HEK293 (cell line): ENCODE data around the gene KCNK4.

ENCODE experiments used
- CTCF ChIA-PET: fragments of 350-600 bp; formaldehyde crosslinking; extraction: SDS; loops from one replicate; lab custom pipeline; 2021; ENCODE audit warnings: antibody characterized with exemption; lab: Yijun Ruan, JAX
- POLR2A ChIA-PET: fragments of 300-600 bp; formaldehyde crosslinking; extraction: SDS; loops from one replicate; lab custom pipeline; 2020; ENCODE audit warnings: antibody characterized with exemption, inconsistent platforms; lab: Yijun Ruan, JAX
- H3K27ac ChIP-seq: fragments of 200-500 bp; sonication (Bioruptor generic); 2 replicates; pipeline ENCODE4 v1.5.1; 2014; ENCODE audit warnings: low read depth, low read length, control low read depth, inconsistent platforms; ENCODE audit errors: extremely low read depth
- H3K36me3 ChIP-seq, 2 experiments: fragments of 200-500 bp in 1 of 2; sonication (Bioruptor generic) in 1 of 2; 1 replicate in 1 of 2; 2 replicates in 1 of 2; pipeline ENCODE4 v1.5.1; 2014 to 2017; ENCODE audit warnings: inconsistent platforms in 2 of 2, low read length in 2 of 2; ENCODE audit not compliant: control insufficient read depth in 2 of 2, insufficient read depth in 1 of 2
- H3K4me1 ChIP-seq: fragments of 200-500 bp; sonication (Bioruptor generic); 2 replicates; pipeline ENCODE4 v1.5.1; 2014; ENCODE audit warnings: mild to moderate bottlenecking, low read length, inconsistent platforms; ENCODE audit not compliant: control insufficient read depth, insufficient read depth
- H3K4me3 ChIP-seq: 2 replicates; pipeline ENCODE4 v1.5.1; 2011; ENCODE audit warnings: low read depth, mild to moderate bottlenecking, control low read depth, low read length, moderate library complexity
- H3K9me3 ChIP-seq: fragments of 200-500 bp; sonication (Bioruptor generic); 2 replicates; pipeline ENCODE4 v1.5.1; 2014; ENCODE audit warnings: low read depth, low read length, inconsistent platforms; ENCODE audit not compliant: control insufficient read depth, insufficient read depth
- BCL6B ChIP-seq: fragments of 450-650 bp; formaldehyde crosslinking; IDR thresholded peaks from 2 replicates; pipeline ENCODE4 v1.5.1; 2017; ENCODE audit warnings: missing biosample characterization, missing genetic modification characterization
- ELK4 ChIP-seq: IDR thresholded peaks from 2 replicates; pipeline ENCODE4 v1.6.1; 2011; ENCODE audit warnings: mild to moderate bottlenecking, low read depth, low read length, borderline replicate concordance
- HOXC10 ChIP-seq: sonication (generic); formaldehyde crosslinking; IDR thresholded peaks from 2 replicates; pipeline ENCODE4 v1.8.1; 2023; ENCODE audit warnings: mild to moderate bottlenecking, missing genetic modification reagents
- KLF7 ChIP-seq: fragments of 450-650 bp; formaldehyde crosslinking; IDR thresholded peaks from 2 replicates; pipeline ENCODE4 v1.5.1; 2016; ENCODE audit warnings: missing biosample characterization, missing genetic modification characterization, borderline replicate concordance
- KLF8 ChIP-seq: fragments of 450-650 bp; formaldehyde crosslinking; IDR thresholded peaks from 2 replicates; pipeline ENCODE4 v1.5.1; 2016; ENCODE audit warnings: missing biosample characterization, missing genetic modification characterization
- KLF9 ChIP-seq: fragments of 450-650 bp; formaldehyde crosslinking; IDR thresholded peaks from 2 replicates; pipeline ENCODE4 v1.5.1; 2016; ENCODE audit warnings: missing biosample characterization, missing genetic modification characterization, low read depth
- PATZ1 ChIP-seq: fragments of 450-650 bp; formaldehyde crosslinking; IDR thresholded peaks from 2 replicates; pipeline ENCODE4 v1.5.1; 2016; ENCODE audit warnings: missing biosample characterization, missing genetic modification characterization
- ZBTB10 ChIP-seq: fragments of 450-650 bp; formaldehyde crosslinking; IDR thresholded peaks from 2 replicates; pipeline ENCODE4 v1.5.1; 2016; ENCODE audit warnings: missing biosample characterization, missing genetic modification characterization
- ZBTB20 ChIP-seq: fragments of 450-650 bp; formaldehyde crosslinking; IDR thresholded peaks from 2 replicates; pipeline ENCODE4 v1.5.1; 2016; ENCODE audit warnings: missing biosample characterization, missing genetic modification characterization
- ZBTB8A ChIP-seq: fragments of 450-650 bp; formaldehyde crosslinking; IDR thresholded peaks from 2 replicates; pipeline ENCODE4 v1.5.1; 2016; ENCODE audit warnings: missing biosample characterization, missing genetic modification characterization
- ZEB2 ChIP-seq: fragments of 450-650 bp; formaldehyde crosslinking; IDR thresholded peaks from 2 replicates; pipeline ENCODE4 v1.5.1; 2016; ENCODE audit warnings: missing biosample characterization, missing genetic modification characterization
- ZFP69B ChIP-seq: fragments of 450-650 bp; formaldehyde crosslinking; IDR thresholded peaks from 2 replicates; pipeline ENCODE4 v1.5.1; 2016; ENCODE audit warnings: missing biosample characterization, missing genetic modification characterization
- ZNF37A ChIP-seq: fragments of 450-650 bp; IDR thresholded peaks from 2 replicates; pipeline ENCODE4 v1.5.1; 2018; ENCODE audit warnings: missing biosample characterization, missing genetic modification characterization
- ZNF404 ChIP-seq: fragments of 450-650 bp; formaldehyde crosslinking; IDR thresholded peaks from 2 replicates; pipeline ENCODE4 v1.5.1; 2017; ENCODE audit warnings: missing biosample characterization, missing genetic modification characterization
- ZNF416 ChIP-seq: fragments of 450-650 bp; formaldehyde crosslinking; IDR thresholded peaks from 2 replicates; pipeline ENCODE4 v1.5.1; 2016; ENCODE audit warnings: missing biosample characterization, missing genetic modification characterization
- ZNF473 ChIP-seq: fragments of 450-650 bp; formaldehyde crosslinking; IDR thresholded peaks from 2 replicates; pipeline ENCODE4 v1.5.1; 2017; ENCODE audit warnings: missing biosample characterization, missing genetic modification characterization
- ZNF501 ChIP-seq: fragments of 450-650 bp; formaldehyde crosslinking; IDR thresholded peaks from 2 replicates; pipeline ENCODE4 v1.5.1; 2016; ENCODE audit warnings: missing biosample characterization, missing genetic modification characterization
- ZNF513 ChIP-seq: fragments of 450-650 bp; IDR thresholded peaks from 2 replicates; pipeline ENCODE4 v1.5.1; 2018; ENCODE audit warnings: missing biosample characterization, missing genetic modification characterization
- ZNF600 ChIP-seq: fragments of 450-650 bp; formaldehyde crosslinking; IDR thresholded peaks from 2 replicates; pipeline ENCODE4 v1.5.1; 2016; ENCODE audit warnings: missing biosample characterization, missing genetic modification characterization
- ZNF623 ChIP-seq: fragments of 450-650 bp; formaldehyde crosslinking; IDR thresholded peaks from 2 replicates; pipeline ENCODE4 v1.5.1; 2016; ENCODE audit warnings: missing biosample characterization, missing genetic modification characterization
- ZNF704 ChIP-seq: fragments of 450-650 bp; formaldehyde crosslinking; IDR thresholded peaks from 2 replicates; pipeline ENCODE4 v1.5.1; 2016; ENCODE audit warnings: missing biosample characterization, missing genetic modification characterization
- ZSCAN5A ChIP-seq: fragments of 450-650 bp; formaldehyde crosslinking; IDR thresholded peaks from 2 replicates; pipeline ENCODE4 v1.5.1; 2016; ENCODE audit warnings: missing biosample characterization, missing genetic modification characterization

The KCNK4 gene

GRCh38 chr11:64304316-64305072, 13.4 kb downstream of the KCNK4 start (continued):
- TF ChIP-seq ZBTB10 (tag by site-specific recombination) (peak; percentile 21; the same call in 1 of the 2 replicates), ZNF404 (tag by site-specific recombination) (no peak), ELK4 (no peak), KLF8 (tag by site-specific recombination) (peak; percentile 26; the same call in 1 of the 2 replicates), ZNF501 (tag by site-specific recombination) (peak; percentile 57; the same call in 1 of the 2 replicates), PATZ1 (tag by site-specific recombination) (0 out of 2 replicates have a peak, but pooled peaks have one; percentile 10), ZNF416 (tag by site-specific recombination) (no peak), ZEB2 (peak; percentile 83), HOXC10 (no peak), ZBTB8A (tag by site-specific recombination) (0 out of 2 replicates have a peak, but pooled peaks have one; percentile 51), ZNF600 (peak; percentile 72), ZNF623 (tag by site-specific recombination) (no peak), ZBTB20 (peak; percentile 46; the same call in 1 of the 2 replicates)

- CTCF ChIA-PET: interaction anchor here (0.6 to 5.8 kb wide), 33 partner anchors 8 to 1782 kb away, joined by 3 to 81 read pairs (median 5); partner anchors contain the start of genes BAD, FERMT3, PLCB3 and PPP1R14B
- no peaks in the 10 kb centered on the region for H3K4me1 ChIP-seq
- H3K27ac ChIP-seq: peak within 1 kb of the TSS; percentile 70
- H3K36me3 ChIP-seq: peaks cover 0 to 5% of the 10 kb centered on the region in 2 experiments; a peak in 1 of 3 replicates
- POLR2A ChIA-PET: interaction anchor here (0.6 to 3.6 kb wide), 14 partner anchors 12 to 1193 kb away, joined by 3 to 43 read pairs (median 5); partner anchors contain the start of genes BAD, FKBP2, GPR137 and NUDT22
- peak within 1 kb of the TSS; percentile 62 for H3K4me3 ChIP-seq
- no peaks in the 10 kb centered on the region for H3K9me3 ChIP-seq
- no peak for TF ChIP-seq ZNF704 (tag by site-specific recombination)
- no peak for TF ChIP-seq ZNF473
- no peak for TF ChIP-seq ZSCAN5A (tag by site-specific recombination)
- peak; percentile 85 for TF ChIP-seq KLF9 (tag by site-specific recombination)
- no peak for TF ChIP-seq ZNF513 (tag by site-specific recombination)
- peak; percentile 44; the same call in 1 of the 2 replicates for TF ChIP-seq ZFP69B (tag by site-specific recombination)
- no peak for TF ChIP-seq BCL6B (tag by site-specific recombination)
- TF ChIP-seq KLF7 (tag by site-specific recombination): no peak
- no peak for TF ChIP-seq ELK4
- no peak for TF ChIP-seq ZNF37A (tag by site-specific recombination)
Measured at GRCh38 chr11:64305075-64305690, 14.1 kb downstream of the KCNK4 start, which contains the start of gene ESRRA. ESRRA (plus strand) TSS chr11:64305524; CDS start chr11:64307180, 1,656 bp downstream.
